Breast epithelium (tissue), 4 donors: ENCODE measurements around the gene RAB5B. TPM values are rescaled to one million over a fixed set of nuclear protein-coding genes. Genes with fewer than 3 reads are reported as not detected.

Source experiments
- DNase-seq, 2 donors: peaks; one replicate each; pipeline ENCODE4 v3.0.0-alpha.2; 2019; ENCODE audit warnings: low spot score in 2 of 2
- H3K27ac ChIP-seq, 2 donors: fragments of 200-600 bp; sonication (generic) in 1 of 2; one replicate each; pipeline ENCODE4 v1.5.1; 2016 to 2019; ENCODE audit warnings: mild to moderate bottlenecking in 1 of 2
- H3K27me3 ChIP-seq, 2 donors: fragments of 200-600 bp; sonication (generic) in 1 of 2; one replicate each; pipeline versions ENCODE4 v1.5.1 to v1.6.0; 2017 to 2019; ENCODE audit warnings: control low read depth in 1 of 2, mild to moderate bottlenecking in 1 of 2
- H3K36me3 ChIP-seq: fragments of 200-600 bp; one replicate; pipeline ENCODE4 v1.5.1; 2019
- H3K4me1 ChIP-seq, 2 donors: fragments of 200-600 bp; sonication (generic); one replicate each; pipeline ENCODE4 v1.5.1; 2016 to 2019; ENCODE audit warnings: control low read depth in 1 of 2
- H3K4me3 ChIP-seq, 3 donors: fragments of 200-600 bp; sonication (generic); 1 replicate in 2 of 3; 2 replicates in 1 of 3; pipeline ENCODE4 v1.5.1; 2016 to 2019; ENCODE audit warnings: mild to moderate bottlenecking in 3 of 3, moderate library complexity in 2 of 3
- H3K9me3 ChIP-seq, 2 donors: fragments of 200-600 bp; sonication (generic) in 1 of 2; one replicate each; pipeline ENCODE4 v1.5.1; 2016 to 2019; ENCODE audit warnings: control low read depth in 1 of 2
- CTCF ChIP-seq, 3 donors: fragments of 450-650 bp; IDR thresholded peaks; one replicate each; pipeline ENCODE4 v1.5.1; 2016 to 2017; ENCODE audit warnings: antibody characterized with exemption in 3 of 3, mild to moderate bottlenecking in 3 of 3, moderate library complexity in 3 of 3
- POLR2A ChIP-seq: fragments of 450-650 bp; IDR thresholded peaks from one replicate; pipeline ENCODE4 v1.6.1; 2016; ENCODE audit warnings: antibody characterized with exemption, mild to moderate bottlenecking, moderate library complexity
- POLR2AphosphoS5 ChIP-seq, 3 donors: sonication (generic); formaldehyde crosslinking; IDR thresholded peaks; one replicate each; pipeline ENCODE4 v1.6.1; 2017; ENCODE audit warnings: antibody characterized with exemption in 3 of 3
- intact Hi-C: fragments of 100-400 bp; cut with DNase I; formaldehyde crosslinking; loops from one replicate; pipeline ENCODE4 v1.15.1; 2023; ENCODE audit warnings: low total_unique reads
- total RNA-seq, 3 donors: library from RNA; depleted of rRNA; stranded (reverse); fragments of >200 nt; gene quantifications; one replicate each; pipeline ENCODE4 v1.1.0, GENCODE V29; 2016

Gene RAB5B
- total RNA-seq, 3 donors from 2014 or later, result 74.9 to 98.8 (median 75.7) TPM

- TF ChIP-seq CTCF (IDR thresholded peaks at IDR 0.05) (no peak), POLR2A (no peak), POLR2AphosphoS5 (IDR thresholded peaks at IDR 0.05) (no peak)
- peak overlapping the region; percentile 6 to 25 for H3K27ac ChIP-seq
- H3K36me3 ChIP-seq, result no peaks in the 10 kb centered on the region
- H3K4me3 ChIP-seq, result no peak overlapping the region
- H3K4me1 ChIP-seq, result no peaks in the 10 kb centered on the region
- DNase-seq, result peak; percentile 47 to 61
- no peaks in the 10 kb centered on the region for H3K9me3 ChIP-seq
- intact Hi-C loops, result no loop called here
- H3K27me3 ChIP-seq, result no peaks in the 10 kb centered on the region
Measured at GRCh38 chr12:55957106-55957859, 16.6 kb upstream of the RAB5B start.

- Histone ChIP-seq H3K27me3 (no peaks in the 10 kb centered on the region), H3K36me3 (no peaks in the 10 kb centered on the region), H3K4me3 (no peak overlapping the region), H3K27ac (no peak overlapping the region), H3K9me3 (no peaks in the 10 kb centered on the region), H3K4me1 (peaks cover 0 to 12% of the 10 kb centered on the region in 2 donors)
- TF ChIP-seq CTCF (IDR thresholded peaks at IDR 0.05), result no peak
- no peak for TF ChIP-seq POLR2A
- TF ChIP-seq POLR2AphosphoS5 (IDR thresholded peaks at IDR 0.05), result no peak
- intact Hi-C loops, result loop anchor here (10.0 kb wide), 1 partner anchor 1959 kb away; the partner anchor contains the start of genes HOXC8 and HOXC9
- DNase-seq, result no peak
Measured at GRCh38 chr12:55963760-55964159, 10.1 kb upstream of the RAB5B start.

GRCh38 chr12:55965240-55965639 lies 8.6 kb upstream of the RAB5B start:
- H3K4me1 ChIP-seq, result peaks cover 0 to 12% of the 10 kb centered on the region in 2 donors
- H3K36me3 ChIP-seq, result no peaks in the 10 kb centered on the region
- H3K27me3 ChIP-seq, result no peaks in the 10 kb centered on the region
- H3K9me3 ChIP-seq, result no peaks in the 10 kb centered on the region
- H3K4me3 ChIP-seq, result no peak overlapping the region
- DNase-seq, result no peak
- intact Hi-C loops, result loop anchor here (10.0 kb wide), 1 partner anchor 1960 kb away; the partner anchor contains the start of genes HOXC8 and HOXC9
- peak overlapping the region; percentile 95 for H3K27ac ChIP-seq
- TF ChIP-seq CTCF (IDR thresholded peaks at IDR 0.05) (no peak), POLR2A (no peak), POLR2AphosphoS5 (IDR thresholded peaks at IDR 0.05) (no peak)

GRCh38 chr12:55965941-55966407 lies 7.9 kb upstream of the RAB5B start, which contains the start of gene PMEL:
Gene PMEL (minus strand): TSS chr12:55966042. CDS start chr12:55966011, 31 bp downstream.
- intact Hi-C loops, result loop anchor here (10.0 kb wide), 1 partner anchor 1961 kb away; the partner anchor contains the start of genes HOXC8 and HOXC9
- H3K4me1 ChIP-seq, result peaks cover 0 to 12% of the 10 kb centered on the region in 2 donors
- no peaks in the 10 kb centered on the region for H3K27me3 ChIP-seq
- peak within 1 kb of the TSS; percentile 95 for H3K27ac ChIP-seq
- DNase-seq, result no peak
- no peaks in the 10 kb centered on the region for H3K9me3 ChIP-seq
- H3K4me3 ChIP-seq, result peak within 1 kb of the TSS; percentile 66 to 94 (median 87)
- H3K36me3 ChIP-seq, result no peaks in the 10 kb centered on the region
- TF ChIP-seq CTCF (IDR thresholded peaks at IDR 0.05), result no peak
